ENCODE measurements around the gene PFDN1. TPM values are rescaled to one million over a fixed set of nuclear protein-coding genes. Genes with fewer than 3 reads are reported as not detected.

The PFDN1 gene
- total RNA-seq, 4 donors from 2014 or later: 42.7 to 102 (median 70.9) TPM

DNA sequence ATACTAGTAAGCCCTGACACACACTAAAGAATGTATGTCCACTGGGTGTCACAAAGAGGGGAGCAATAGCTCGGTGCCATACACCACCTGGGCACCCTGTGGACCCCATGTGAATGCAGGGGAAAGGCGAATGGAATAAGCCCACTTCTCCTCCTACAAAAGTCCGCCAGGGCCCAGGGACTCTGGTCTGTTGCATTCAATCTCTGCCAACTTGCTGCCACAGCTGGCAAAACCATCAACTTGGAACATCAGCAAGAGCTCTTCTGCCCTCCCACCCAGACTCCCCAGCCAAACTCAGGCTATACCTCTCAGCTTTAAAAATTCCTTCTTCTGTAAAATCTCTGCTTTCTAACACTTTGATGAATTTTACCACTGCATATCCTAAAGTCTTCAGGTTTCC, 54.5 kb downstream of the PFDN1 start:
- H3K27ac ChIP-seq: no peak overlapping the region
- no peaks in the 10 kb centered on the region for H3K9me3 ChIP-seq
- DNase-seq: no peak
- H3K27me3 ChIP-seq: no peaks in the 10 kb centered on the region
- intact Hi-C loops (cut with DNase I; ENCODE audit: low total_unique reads): no loop called here
- no peak for TF ChIP-seq POLR2A (IDR thresholded peaks at IDR 0.05)
- TF ChIP-seq, protein P1, sequence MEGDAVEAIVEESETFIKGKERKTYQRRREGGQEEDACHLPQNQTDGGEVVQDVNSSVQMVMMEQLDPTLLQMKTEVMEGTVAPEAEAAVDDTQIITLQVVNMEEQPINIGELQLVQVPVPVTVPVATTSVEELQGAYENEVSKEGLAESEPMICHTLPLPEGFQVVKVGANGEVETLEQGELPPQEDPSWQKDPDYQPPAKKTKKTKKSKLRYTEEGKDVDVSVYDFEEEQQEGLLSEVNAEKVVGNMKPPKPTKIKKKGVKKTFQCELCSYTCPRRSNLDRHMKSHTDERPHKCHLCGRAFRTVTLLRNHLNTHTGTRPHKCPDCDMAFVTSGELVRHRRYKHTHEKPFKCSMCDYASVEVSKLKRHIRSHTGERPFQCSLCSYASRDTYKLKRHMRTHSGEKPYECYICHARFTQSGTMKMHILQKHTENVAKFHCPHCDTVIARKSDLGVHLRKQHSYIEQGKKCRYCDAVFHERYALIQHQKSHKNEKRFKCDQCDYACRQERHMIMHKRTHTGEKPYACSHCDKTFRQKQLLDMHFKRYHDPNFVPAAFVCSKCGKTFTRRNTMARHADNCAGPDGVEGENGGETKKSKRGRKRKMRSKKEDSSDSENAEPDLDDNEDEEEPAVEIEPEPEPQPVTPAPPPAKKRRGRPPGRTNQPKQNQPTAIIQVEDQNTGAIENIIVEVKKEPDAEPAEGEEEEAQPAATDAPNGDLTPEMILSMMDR (IDR thresholded peaks at IDR 0.05): no peak
- no peak overlapping the region for H3K4me3 ChIP-seq
- H3K4me1 ChIP-seq: no peaks in the 10 kb centered on the region
- no peaks in the 10 kb centered on the region for H3K36me3 ChIP-seq

DNA sequence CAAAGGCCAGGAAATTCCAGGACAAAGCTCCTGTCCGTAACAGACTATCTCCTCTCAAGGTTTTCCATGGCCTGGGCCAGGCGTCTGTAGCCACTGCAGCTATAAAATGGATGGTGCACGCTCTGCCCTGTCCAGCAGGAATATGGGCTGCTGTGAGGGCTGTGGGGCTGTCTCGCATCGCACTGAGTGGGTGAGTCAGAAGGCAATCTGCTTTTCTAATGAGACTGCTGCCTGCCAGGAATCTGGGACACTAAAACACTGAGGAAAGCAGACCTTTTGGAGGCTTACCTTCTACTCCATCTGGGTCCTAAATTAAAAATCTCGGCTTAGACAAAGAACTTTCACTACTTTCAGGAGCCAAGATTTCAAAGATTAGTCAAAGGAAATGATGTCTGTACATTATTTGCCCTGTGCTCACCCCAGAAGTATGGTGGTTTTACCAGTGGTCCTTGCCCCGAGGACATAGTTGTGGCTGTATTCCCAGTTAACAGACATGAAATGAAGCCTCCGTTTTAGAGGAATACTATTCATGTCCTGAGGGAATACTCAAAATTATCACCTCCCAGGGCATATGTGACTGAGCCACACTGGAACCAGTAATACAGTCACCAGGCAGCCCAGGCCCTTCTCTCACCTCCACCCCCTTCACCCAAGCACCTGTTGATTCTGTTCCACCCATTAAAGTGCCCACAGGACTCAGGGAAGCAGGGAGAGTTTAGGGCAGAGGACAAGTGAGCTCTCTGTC, 56.4 kb downstream of the PFDN1 start:
- Histone ChIP-seq H3K27me3 (no peaks in the 10 kb centered on the region), H3K27ac (peak overlapping the region; percentile 65 to 67), H3K4me1 (peaks cover 0 to 4% of the 10 kb centered on the region in 2 donors), H3K9me3 (no peaks in the 10 kb centered on the region), H3K4me3 (no peak overlapping the region), H3K36me3 (no peaks in the 10 kb centered on the region)
- intact Hi-C loops (cut with DNase I; ENCODE audit: low total_unique reads): no loop called here
- TF ChIP-seq, protein P1 (IDR thresholded peaks at IDR 0.05): no peak
- TF ChIP-seq POLR2A (IDR thresholded peaks at IDR 0.05): no peak
- DNase-seq: peak; percentile 71 to 78

DNA sequence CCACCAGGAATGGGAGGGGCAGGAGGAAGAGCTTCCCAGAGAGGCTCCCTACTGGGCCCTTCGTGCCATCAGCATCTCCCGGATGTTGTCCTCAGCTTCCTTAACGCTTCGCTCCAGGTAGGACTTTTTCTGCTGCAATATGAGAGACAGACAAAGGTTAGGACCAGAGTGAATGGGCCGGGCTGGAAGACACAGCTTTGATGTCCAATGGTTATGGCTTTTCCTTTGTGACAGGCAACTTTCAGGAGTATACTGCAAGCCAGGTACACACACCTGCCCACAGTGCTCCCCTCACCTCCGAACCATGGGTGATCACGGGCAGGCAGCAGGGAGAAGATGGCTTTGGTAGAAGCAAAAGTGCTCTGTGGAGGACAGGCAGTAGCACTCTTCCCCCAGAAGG, 57.0 kb downstream of the PFDN1 start:
- TF ChIP-seq, protein P1 (IDR thresholded peaks at IDR 0.05): no peak
- no peak for TF ChIP-seq POLR2A (IDR thresholded peaks at IDR 0.05)
- Histone ChIP-seq H3K4me1 (peaks cover 6 to 9% of the 10 kb centered on the region in 2 donors), H3K9me3 (no peaks in the 10 kb centered on the region), H3K27me3 (no peaks in the 10 kb centered on the region), H3K27ac (peak overlapping the region; percentile 65 to 67), H3K4me3 (no peak overlapping the region), H3K36me3 (no peaks in the 10 kb centered on the region)
- intact Hi-C loops (cut with DNase I; ENCODE audit: low total_unique reads): no loop called here
- DNase-seq: no peak

DNA sequence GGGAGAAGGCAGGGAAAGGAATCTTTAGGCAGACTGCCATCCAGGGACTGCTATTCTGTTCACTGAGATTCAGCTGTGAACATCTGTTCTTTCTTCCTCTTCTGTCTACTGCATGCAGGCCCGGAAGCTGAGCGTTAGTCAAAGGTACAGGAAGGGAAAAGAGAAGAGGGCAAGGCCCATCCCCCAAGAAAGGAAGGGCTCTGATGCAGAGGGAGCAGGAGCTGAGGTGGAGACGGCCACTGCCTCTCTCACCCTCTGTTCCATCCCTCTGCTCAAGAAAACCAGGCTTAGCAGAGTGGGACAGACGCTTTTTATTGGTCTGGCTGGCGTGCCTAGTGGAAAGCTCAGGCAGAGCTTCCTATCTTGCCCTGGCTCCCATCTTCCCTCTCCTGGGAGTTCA, 57.6 kb downstream of the PFDN1 start:
- Histone ChIP-seq H3K4me1 (peaks cover 6 to 15% of the 10 kb centered on the region in 2 donors), H3K27ac (peak overlapping the region; percentile 65 to 67), H3K9me3 (no peaks in the 10 kb centered on the region), H3K36me3 (no peaks in the 10 kb centered on the region), H3K4me3 (no peak overlapping the region), H3K27me3 (no peaks in the 10 kb centered on the region)
- TF ChIP-seq POLR2A (IDR thresholded peaks at IDR 0.05): no peak
- TF ChIP-seq, protein P1 (IDR thresholded peaks at IDR 0.05): no peak
- no peak for DNase-seq
- intact Hi-C loops (cut with DNase I; ENCODE audit: low total_unique reads): no loop called here

DNA sequence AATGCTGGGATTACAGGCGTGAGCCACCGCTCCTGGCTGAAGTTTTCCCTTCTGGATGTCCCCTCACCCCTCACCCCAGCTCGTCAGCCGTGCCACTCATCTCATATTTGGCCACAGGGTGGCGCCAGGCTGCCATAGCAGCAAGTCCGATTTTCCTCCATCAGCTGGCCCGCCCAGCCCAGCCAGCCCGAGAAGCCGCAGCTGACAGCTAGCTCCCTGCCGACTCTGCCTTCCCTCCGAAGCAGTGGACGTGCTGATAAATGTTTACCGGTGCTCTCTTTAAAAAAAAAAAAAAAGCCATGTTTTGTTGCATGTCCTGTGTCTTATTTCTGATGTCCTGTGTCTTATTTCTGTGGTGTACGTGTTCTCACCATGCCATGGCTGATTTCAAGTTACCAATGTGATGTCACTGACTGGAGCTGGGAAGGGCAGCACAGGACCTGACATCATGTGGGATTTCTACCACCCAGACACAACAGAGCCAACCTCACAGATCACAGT, 58.3 kb downstream of the PFDN1 start:
- intact Hi-C loops (cut with DNase I; ENCODE audit: low total_unique reads): loop anchor here (5.0 kb wide), 1 partner anchor 103 kb away; the partner anchor contains the start of gene HBEGF
- DNase-seq: peak; percentile 86 to 92
- Histone ChIP-seq H3K4me1 (peaks cover 6 to 16% of the 10 kb centered on the region in 2 donors), H3K27me3 (no peaks in the 10 kb centered on the region), H3K27ac (peak overlapping the region; percentile 65 to 67), H3K9me3 (no peaks in the 10 kb centered on the region), H3K4me3 (no peak overlapping the region), H3K36me3 (no peaks in the 10 kb centered on the region)
- TF ChIP-seq, protein P1 (IDR thresholded peaks at IDR 0.05): peak; percentile 90 to 95 (median 92)
- no peak for TF ChIP-seq POLR2A (IDR thresholded peaks at IDR 0.05)

Data from uterus (tissue), 4 donors.